Gastrocnemius medialis (tissue), 4 donors: ENCODE measurements around the gene DYNC2LI1. TPM values are rescaled to one million over a fixed set of nuclear protein-coding genes. Genes with fewer than 3 reads are reported as not detected.

Experiments
- ATAC-seq, 2 donors: fragments of 150-250 bp; one replicate each; pipeline ENCODE4 v1.9.1; 2016
- DNase-seq, 2 donors: peaks; one replicate each; pipeline ENCODE4 v3.0.0-alpha.2; 2019
- H3K27ac ChIP-seq, 4 donors: fragments of 200-600 bp; sonication (generic); 1 replicate in 1 of 4; 2 replicates in 3 of 4; pipeline ENCODE4 v1.5.1; 2016 to 2018; ENCODE audit warnings: mild to moderate bottlenecking in 2 of 4, moderate library complexity in 1 of 4
- H3K27me3 ChIP-seq, 3 donors: fragments of 200-600 bp; sonication (generic) in 2 of 3; 1 replicate in 1 of 3; 2 replicates in 2 of 3; pipeline versions ENCODE4 v1.5.1 to v1.6.0; 2016 to 2019; ENCODE audit warnings: mild to moderate bottlenecking in 1 of 3, moderate library complexity in 1 of 3
- H3K36me3 ChIP-seq, 2 donors: fragments of 200-600 bp; sonication (generic) in 1 of 2; one replicate each; pipeline ENCODE4 v1.5.1; 2017 to 2018
- H3K4me1 ChIP-seq, 2 donors: fragments of 200-600 bp; sonication (generic) in 1 of 2; one replicate each; pipeline ENCODE4 v1.5.1; 2016 to 2017; ENCODE audit warnings: mild to moderate bottlenecking in 2 of 2
- H3K4me3 ChIP-seq, 4 donors: fragments of 200-600 bp; sonication (generic) in 3 of 4; 1 replicate in 1 of 4; 2 replicates in 3 of 4; pipeline ENCODE4 v1.5.1; 2016 to 2019; ENCODE audit warnings: mild to moderate bottlenecking in 2 of 4
- H3K9me3 ChIP-seq, 3 donors: fragments of 200-600 bp; sonication (generic) in 2 of 3; 1 replicate in 1 of 3; 2 replicates in 2 of 3; pipeline ENCODE4 v1.5.1; 2016 to 2019
- POLR2A ChIP-seq, 2 donors: fragments of 450-650 bp; IDR thresholded peaks; one replicate each; pipeline ENCODE4 v1.6.1; 2017; ENCODE audit warnings: antibody characterized with exemption in 2 of 2, mild to moderate bottlenecking in 2 of 2, moderate library complexity in 2 of 2
- in situ Hi-C, 4 donors: fragments of 200-750 bp; cut with MboI; loops; one replicate each; pipeline versions ENCODE4 v1.15.0 to v1.8.0; 2017; ENCODE audit warnings: low sequenced_read_pairs in 4 of 4
- intact Hi-C: fragments of 100-400 bp; cut with DNase I; formaldehyde crosslinking; loops from one replicate; pipeline ENCODE4 v1.15.1; 2023; ENCODE audit warnings: low total_unique reads
- total RNA-seq, 4 donors: library from RNA; depleted of rRNA; stranded (reverse); fragments of >200 nt; gene quantifications; one replicate each; pipeline versions ENCODE4 v1.1.0 to v1.2.3, GENCODE V29; 2016
- TF ChIP-seq, protein P1 (sequence below), 5 experiments: fragments of 450-650 bp in 3 of 5; fragments of 200-600 bp in 2 of 5; sonication (generic) in 2 of 5; IDR thresholded peaks in 4 of 5; conservative IDR thresholded peaks in 1 of 5; 1 replicate in 4 of 5; 2 replicates in 1 of 5; pipeline ENCODE4 v1.5.1; 2016 to 2019; ENCODE audit warnings: antibody characterized with exemption in 5 of 5, mild to moderate bottlenecking in 3 of 5, moderate library complexity in 3 of 5

The DYNC2LI1 gene
- total RNA-seq, 4 donors from 2014 or later = 8.1 to 13.1 (median 10.2) TPM

DNA sequence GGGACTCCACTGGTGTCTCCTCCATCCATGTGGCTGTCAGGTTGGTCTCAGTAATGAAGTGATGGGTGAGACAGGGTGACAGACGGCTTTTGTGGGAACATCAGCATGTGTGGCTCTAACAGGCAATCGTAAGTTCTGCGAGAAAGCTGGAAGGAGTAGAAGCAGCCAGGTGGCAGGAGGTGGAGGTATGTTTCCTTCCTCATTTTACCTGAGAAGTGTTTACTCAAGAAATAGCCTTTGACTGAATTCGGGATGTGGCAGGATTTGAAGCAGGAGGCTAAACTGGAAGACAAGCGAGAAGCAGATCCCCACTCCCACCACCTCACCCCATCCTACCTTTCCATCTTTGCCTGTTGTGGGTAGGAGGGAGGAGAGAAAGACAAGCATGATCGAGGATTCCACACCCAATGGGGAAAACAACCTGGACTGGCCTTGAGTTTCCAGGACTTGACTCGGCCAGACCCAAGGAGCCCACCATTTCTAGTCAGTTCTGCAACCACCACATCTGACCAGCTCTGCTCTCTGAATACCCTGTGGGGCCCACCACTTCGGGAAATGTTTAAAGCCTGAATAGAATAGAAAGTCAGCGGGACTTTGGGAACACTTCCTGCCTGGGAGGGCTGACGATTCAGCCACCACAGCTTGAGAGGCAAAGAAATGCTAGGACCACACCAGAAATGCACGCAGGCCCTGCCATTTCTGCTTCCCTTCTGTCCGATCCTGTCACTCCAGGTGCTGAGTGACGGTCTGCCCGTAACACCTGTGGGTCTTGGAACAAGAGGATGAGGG lies 66.1 kb downstream of the DYNC2LI1 start:
- intact Hi-C loops = no loop called here
- Histone ChIP-seq H3K36me3 (no peaks in the 10 kb centered on the region), H3K9me3 (no peaks in the 10 kb centered on the region), H3K4me1 (no peaks in the 10 kb centered on the region), H3K27ac (no peak overlapping the region), H3K27me3 (no peaks in the 10 kb centered on the region), H3K4me3 (no peak overlapping the region)
- in situ Hi-C loops = no loop called here
- TF ChIP-seq, protein P1, sequence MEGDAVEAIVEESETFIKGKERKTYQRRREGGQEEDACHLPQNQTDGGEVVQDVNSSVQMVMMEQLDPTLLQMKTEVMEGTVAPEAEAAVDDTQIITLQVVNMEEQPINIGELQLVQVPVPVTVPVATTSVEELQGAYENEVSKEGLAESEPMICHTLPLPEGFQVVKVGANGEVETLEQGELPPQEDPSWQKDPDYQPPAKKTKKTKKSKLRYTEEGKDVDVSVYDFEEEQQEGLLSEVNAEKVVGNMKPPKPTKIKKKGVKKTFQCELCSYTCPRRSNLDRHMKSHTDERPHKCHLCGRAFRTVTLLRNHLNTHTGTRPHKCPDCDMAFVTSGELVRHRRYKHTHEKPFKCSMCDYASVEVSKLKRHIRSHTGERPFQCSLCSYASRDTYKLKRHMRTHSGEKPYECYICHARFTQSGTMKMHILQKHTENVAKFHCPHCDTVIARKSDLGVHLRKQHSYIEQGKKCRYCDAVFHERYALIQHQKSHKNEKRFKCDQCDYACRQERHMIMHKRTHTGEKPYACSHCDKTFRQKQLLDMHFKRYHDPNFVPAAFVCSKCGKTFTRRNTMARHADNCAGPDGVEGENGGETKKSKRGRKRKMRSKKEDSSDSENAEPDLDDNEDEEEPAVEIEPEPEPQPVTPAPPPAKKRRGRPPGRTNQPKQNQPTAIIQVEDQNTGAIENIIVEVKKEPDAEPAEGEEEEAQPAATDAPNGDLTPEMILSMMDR (IDR thresholded peaks at IDR 0.05 in 4 of 5, conservative IDR thresholded peaks at IDR 0.05 in 1 of 5) = no peak
- TF ChIP-seq POLR2A (IDR thresholded peaks at IDR 0.05) = no peak
- DNase-seq = no peak
- ATAC-seq = no peak

DNA sequence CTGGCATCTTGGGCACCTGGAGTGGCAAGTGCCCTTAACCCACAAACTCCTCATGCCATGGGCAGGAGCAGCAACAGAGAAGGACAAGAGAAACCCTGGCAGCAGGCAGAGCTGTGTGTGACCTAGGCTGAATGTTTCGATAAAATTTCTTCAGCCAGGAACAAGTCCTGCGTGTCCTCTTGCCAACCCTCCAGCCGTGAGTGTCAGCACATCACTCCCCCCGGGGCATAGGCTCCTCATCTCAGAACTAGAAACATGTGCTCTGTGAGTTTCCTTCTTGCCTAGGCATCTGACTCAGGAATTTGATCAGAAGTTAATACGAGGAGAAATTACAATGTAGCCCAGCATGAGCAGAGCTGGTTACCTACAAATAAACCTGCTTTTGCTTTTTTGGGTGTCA lies 67.1 kb downstream of the DYNC2LI1 start:
- TF ChIP-seq, protein P1 (IDR thresholded peaks at IDR 0.05 in 4 of 5, conservative IDR thresholded peaks at IDR 0.05 in 1 of 5) = no peak
- no peak for TF ChIP-seq POLR2A (IDR thresholded peaks at IDR 0.05)
- in situ Hi-C loops (no loop called here), intact Hi-C loops (no loop called here)
- DNase-seq = no peak
- Histone ChIP-seq H3K27me3 (no peaks in the 10 kb centered on the region), H3K4me1 (no peaks in the 10 kb centered on the region), H3K36me3 (no peaks in the 10 kb centered on the region), H3K9me3 (no peaks in the 10 kb centered on the region), H3K4me3 (no peak overlapping the region), H3K27ac (no peak overlapping the region)
- no peak for ATAC-seq

DNA sequence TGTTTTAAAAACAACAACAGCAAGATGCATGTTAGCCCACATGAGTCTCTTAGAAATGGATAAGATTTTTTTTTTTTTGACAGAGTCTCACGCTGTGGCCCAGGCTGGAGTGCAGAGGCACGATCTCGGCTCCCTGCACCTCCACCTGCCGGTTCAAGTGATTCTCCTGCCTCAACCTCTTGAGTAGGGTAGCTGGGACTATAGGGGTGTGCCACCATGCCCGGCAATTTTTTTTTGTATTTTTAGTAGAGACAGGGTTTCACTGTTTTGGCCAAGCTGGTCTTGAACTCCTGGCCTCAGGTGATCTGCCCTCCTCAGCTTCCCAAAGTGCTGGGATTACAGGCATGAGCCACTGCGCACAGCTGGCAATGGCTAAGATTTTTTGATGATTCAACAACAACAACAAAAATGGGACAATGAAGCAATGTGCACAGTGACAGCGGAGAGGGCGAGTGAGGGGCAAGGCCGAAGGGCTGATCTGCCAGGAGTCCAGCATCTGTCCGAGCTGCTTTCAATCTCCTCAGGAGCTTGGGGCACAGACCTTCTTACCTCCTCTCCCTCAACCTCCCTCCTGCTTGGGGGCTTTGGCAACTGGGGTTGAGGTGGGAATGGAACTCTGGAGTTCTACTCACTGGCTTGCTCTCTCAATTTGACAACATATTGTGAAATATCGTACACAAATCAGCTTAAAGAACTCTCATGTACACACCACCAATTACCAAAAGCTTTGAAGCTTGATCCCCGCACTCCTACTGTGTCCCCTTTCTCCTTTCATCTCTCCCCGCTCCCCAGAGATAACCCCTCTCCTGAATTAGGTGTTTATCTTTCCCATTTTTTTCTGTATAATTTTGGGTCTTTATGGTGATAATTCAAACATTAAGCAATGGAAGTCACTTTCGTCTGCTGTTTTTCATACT lies 68.4 kb downstream of the DYNC2LI1 start:
- no peaks in the 10 kb centered on the region for H3K27me3 ChIP-seq
- no peaks in the 10 kb centered on the region for H3K9me3 ChIP-seq
- H3K36me3 ChIP-seq = no peaks in the 10 kb centered on the region
- DNase-seq (no peak), ATAC-seq (no peak)
- H3K27ac ChIP-seq = no peak overlapping the region
- TF ChIP-seq, protein P1 (IDR thresholded peaks at IDR 0.05 in 4 of 5, conservative IDR thresholded peaks at IDR 0.05 in 1 of 5) = no peak
- TF ChIP-seq POLR2A (IDR thresholded peaks at IDR 0.05) = no peak
- no peaks in the 10 kb centered on the region for H3K4me1 ChIP-seq
- intact Hi-C loops (no loop called here), in situ Hi-C loops (no loop called here)
- H3K4me3 ChIP-seq = no peak overlapping the region

DNA sequence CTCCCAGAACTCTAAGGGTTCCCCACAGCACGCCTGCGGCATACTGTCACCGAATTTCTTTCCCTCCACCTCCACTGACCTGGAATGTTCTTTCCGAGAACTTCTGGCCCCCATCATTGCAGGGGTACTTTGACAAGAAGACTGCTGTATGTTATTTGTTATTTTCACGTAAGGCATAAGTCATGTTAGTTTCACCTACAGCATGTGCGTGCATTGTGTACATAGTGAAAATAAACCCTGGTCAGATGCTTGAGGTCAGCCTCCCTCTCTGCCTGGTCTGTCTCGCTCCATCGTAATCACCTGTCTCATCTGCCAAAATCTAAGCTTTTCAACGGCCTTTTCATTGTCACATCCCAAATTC lies 69.0 kb downstream of the DYNC2LI1 start:
- Histone ChIP-seq H3K4me3 (no peak overlapping the region), H3K36me3 (no peaks in the 10 kb centered on the region), H3K9me3 (no peaks in the 10 kb centered on the region), H3K27ac (no peak overlapping the region), H3K4me1 (no peaks in the 10 kb centered on the region), H3K27me3 (no peaks in the 10 kb centered on the region)
- intact Hi-C loops (no loop called here), in situ Hi-C loops (no loop called here)
- no peak for DNase-seq
- TF ChIP-seq POLR2A (IDR thresholded peaks at IDR 0.05) = no peak
- TF ChIP-seq, protein P1 (IDR thresholded peaks at IDR 0.05 in 4 of 5, conservative IDR thresholded peaks at IDR 0.05 in 1 of 5) = no peak
- ATAC-seq = no peak
